ENCODE measurements around the gene SCAF8. TPM values are rescaled to one million over a fixed set of nuclear protein-coding genes. Genes with fewer than 3 reads are reported as not detected.

SCAF8 gene
- total RNA-seq, 4 donors from 2014 or later = 29.5 to 52.8 (median 37.4) TPM

GRCh38 chr6:154782193-154782592 lies 49.0 kb downstream of the SCAF8 start:
- ATAC-seq (ENCODE audit: low FRiP score) (no peak), DNase-seq (ENCODE audit: low spot score) (no peak)
- TF ChIP-seq, protein P1, sequence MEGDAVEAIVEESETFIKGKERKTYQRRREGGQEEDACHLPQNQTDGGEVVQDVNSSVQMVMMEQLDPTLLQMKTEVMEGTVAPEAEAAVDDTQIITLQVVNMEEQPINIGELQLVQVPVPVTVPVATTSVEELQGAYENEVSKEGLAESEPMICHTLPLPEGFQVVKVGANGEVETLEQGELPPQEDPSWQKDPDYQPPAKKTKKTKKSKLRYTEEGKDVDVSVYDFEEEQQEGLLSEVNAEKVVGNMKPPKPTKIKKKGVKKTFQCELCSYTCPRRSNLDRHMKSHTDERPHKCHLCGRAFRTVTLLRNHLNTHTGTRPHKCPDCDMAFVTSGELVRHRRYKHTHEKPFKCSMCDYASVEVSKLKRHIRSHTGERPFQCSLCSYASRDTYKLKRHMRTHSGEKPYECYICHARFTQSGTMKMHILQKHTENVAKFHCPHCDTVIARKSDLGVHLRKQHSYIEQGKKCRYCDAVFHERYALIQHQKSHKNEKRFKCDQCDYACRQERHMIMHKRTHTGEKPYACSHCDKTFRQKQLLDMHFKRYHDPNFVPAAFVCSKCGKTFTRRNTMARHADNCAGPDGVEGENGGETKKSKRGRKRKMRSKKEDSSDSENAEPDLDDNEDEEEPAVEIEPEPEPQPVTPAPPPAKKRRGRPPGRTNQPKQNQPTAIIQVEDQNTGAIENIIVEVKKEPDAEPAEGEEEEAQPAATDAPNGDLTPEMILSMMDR (IDR thresholded peaks at IDR 0.05) = no peak

GRCh38 chr6:154783229-154783628 lies 50.0 kb downstream of the SCAF8 start:
- TF ChIP-seq, protein P1 (IDR thresholded peaks at IDR 0.05) = no peak
- DNase-seq (ENCODE audit: low spot score) = no peak
- no peak for ATAC-seq (ENCODE audit: low FRiP score)

DNA sequence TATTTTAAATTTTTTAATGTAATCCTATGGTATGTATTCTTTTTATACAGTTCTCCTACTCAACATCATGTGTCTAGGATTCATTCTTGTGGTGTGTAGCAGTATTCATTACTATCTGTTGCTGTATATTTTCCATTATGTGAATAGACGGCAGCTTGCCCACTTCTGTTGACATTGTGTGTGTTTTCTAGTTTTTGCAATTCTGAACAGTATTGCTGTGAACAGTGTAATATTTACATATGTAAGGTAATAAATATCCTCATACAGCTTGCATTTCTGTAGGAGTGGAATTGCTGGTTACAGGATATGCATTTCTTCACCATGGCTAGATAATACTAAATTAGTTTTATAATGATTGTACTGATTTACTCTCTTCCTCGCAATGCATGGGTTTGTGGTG lies 51.9 kb downstream of the SCAF8 start:
- no peak for DNase-seq (ENCODE audit: low spot score)
- ATAC-seq (ENCODE audit: low FRiP score) = no peak
- TF ChIP-seq, protein P1 (IDR thresholded peaks at IDR 0.05) = no peak

DNA sequence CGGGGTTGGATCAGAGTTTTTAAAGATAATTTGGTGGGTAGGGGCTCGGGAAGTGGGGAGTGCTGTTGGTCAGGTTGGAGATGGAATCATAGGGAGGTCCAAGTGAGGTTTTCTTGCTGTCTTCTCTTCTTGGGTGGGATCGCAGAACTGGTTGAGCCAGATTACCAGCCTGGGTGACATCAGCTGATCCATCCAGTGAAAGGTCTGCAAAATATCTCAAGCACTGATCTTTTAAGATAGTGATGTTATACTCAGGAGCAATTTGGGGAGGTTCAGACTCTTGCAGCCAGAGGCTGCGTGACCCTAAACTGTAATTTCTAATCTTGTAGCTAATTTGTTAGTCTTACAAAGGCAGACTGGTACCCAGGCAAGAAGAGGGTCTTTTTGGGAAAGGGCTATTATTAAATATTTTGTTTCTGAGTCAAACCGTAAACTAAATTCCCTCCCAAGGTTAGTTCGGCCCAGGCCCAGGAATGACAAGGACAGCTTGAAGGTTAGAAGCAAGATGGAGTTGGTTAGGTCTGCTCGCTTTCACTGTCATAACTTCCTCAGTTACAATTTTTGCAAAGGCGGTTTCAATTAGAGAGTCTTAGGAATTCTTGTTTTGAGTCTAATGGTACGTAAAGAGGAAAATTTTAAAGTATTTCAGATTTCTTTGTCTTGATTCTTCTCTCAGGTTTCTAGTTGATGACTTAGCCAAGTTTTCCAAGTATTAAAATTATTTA lies 53.1 kb downstream of the SCAF8 start:
- TF ChIP-seq, protein P1 (IDR thresholded peaks at IDR 0.05) = no peak
- DNase-seq (ENCODE audit: low spot score) = no peak
- ATAC-seq (ENCODE audit: low FRiP score) = no peak

DNA sequence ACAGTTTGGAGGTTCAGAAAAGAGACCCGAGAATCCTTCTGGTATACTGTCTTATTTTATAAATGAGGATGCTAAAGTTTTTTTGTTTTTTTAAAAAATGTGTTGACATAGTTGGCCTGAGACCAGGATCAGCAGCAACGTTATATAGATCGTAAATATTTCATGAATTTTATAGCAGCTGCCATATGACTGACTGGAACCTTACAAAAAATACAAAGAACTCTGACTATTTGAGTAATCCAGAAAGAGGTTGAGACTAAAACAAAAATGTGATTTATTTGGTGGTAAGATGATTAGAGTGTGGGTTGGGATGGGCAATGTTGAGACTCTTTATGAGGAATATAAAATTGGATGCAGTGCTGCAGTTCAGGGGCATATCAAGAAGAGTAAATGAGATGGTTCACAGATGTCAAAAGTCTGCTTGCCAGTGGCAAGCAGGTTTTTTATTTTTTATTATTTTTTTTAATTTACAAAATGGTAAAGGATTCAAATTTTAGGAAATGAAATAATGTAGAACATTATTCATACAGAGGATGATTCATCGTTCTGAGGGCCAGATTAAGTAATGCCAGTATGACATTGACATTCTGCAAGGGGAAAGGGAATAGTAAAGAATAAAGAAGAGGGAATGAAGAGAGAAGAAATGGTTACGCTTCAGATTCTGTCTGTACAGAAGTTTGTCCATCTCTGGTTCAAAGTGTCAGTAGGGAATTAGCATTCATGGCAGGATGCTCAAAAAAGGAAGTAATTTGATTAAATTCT lies 58.5 kb downstream of the SCAF8 start:
- ATAC-seq (ENCODE audit: low FRiP score) = no peak
- DNase-seq (ENCODE audit: low spot score) = no peak
- TF ChIP-seq, protein P1 (IDR thresholded peaks at IDR 0.05) = no peak

DNA sequence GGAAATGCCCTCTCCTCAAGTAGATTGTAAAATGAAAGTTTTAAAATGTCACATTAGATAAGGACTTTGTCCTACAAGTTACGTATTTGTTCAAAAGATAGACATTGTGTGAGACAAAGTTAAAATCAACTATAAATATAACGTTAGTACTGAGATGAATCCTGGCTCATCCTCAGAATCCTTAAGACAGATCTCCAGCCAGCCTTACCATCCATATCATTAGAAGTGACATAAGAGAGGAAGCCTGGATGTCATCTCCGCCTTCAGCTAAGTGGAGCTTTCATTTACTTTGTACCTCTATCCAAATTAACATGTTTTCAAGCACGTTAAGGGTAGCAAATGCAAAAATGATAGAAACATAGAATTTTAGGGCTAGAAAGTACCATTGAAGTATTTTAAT lies 59.1 kb downstream of the SCAF8 start:
- ATAC-seq (ENCODE audit: low FRiP score) (no peak), DNase-seq (ENCODE audit: low spot score) (no peak)
- TF ChIP-seq, protein P1 (IDR thresholded peaks at IDR 0.05) = no peak
